ENCODE data around the gene PHETA1. TPM values are rescaled to one million over a fixed set of nuclear protein-coding genes. Genes with fewer than 3 reads are reported as not detected.
"Not testable (repeated sequence)": the region's sequence is repeated elsewhere in the genome, so short reads cannot be mapped to it uniquely, and the experiment has no call there.

The PHETA1 gene
- polyA plus RNA-seq, 1 experiment = 3.5 TPM

- POLR2A ChIA-PET = no interaction called here
- H3K27me3 ChIP-seq (ENCODE audit: control insufficient read depth, insufficient read depth, low read length) = peaks cover 4% of the 10 kb centered on the region
- no peak overlapping the region for H3K4me3 ChIP-seq (ENCODE audit: low read depth, low read length)
- TF ChIP-seq CTCF (IDR thresholded peaks at IDR 0.05; ENCODE audit: low read depth, low read length) = no peak
- H3K27ac ChIP-seq (ENCODE audit: low read depth, low read length) = no peak overlapping the region
- H3K9me3 ChIP-seq (ENCODE audit: control insufficient read depth, insufficient read depth, low read length) = peaks cover 15% of the 10 kb centered on the region
- CTCF ChIA-PET = no interaction called here
- no peak for DNase-seq (ENCODE audit: low read depth, low spot score)
Observed at GRCh38 chr12:111347891-111348644, 20.8 kb downstream of the PHETA1 start.

- CTCF ChIA-PET = no interaction called here
- no peak for DNase-seq (ENCODE audit: low read depth, low spot score)
- peaks cover 4% of the 10 kb centered on the region for H3K27me3 ChIP-seq (ENCODE audit: control insufficient read depth, insufficient read depth, low read length)
- TF ChIP-seq CTCF (IDR thresholded peaks at IDR 0.05; ENCODE audit: low read depth, low read length) = no peak
- H3K27ac ChIP-seq (ENCODE audit: low read depth, low read length) = no peak overlapping the region
- POLR2A ChIA-PET = no interaction called here
- H3K9me3 ChIP-seq (ENCODE audit: control insufficient read depth, insufficient read depth, low read length) = peaks cover 17% of the 10 kb centered on the region
- H3K4me3 ChIP-seq (ENCODE audit: low read depth, low read length) = no peak overlapping the region
Observed at GRCh38 chr12:111344254-111344875, 24.5 kb downstream of the PHETA1 start.

GRCh38 chr12:111343181-111343580, 25.7 kb downstream of the PHETA1 start:
- H3K27me3 ChIP-seq (ENCODE audit: control insufficient read depth, insufficient read depth, low read length) = peaks cover 9% of the 10 kb centered on the region
- H3K4me3 ChIP-seq (ENCODE audit: low read depth, low read length) = no peak overlapping the region
- TF ChIP-seq CTCF (IDR thresholded peaks at IDR 0.05; ENCODE audit: low read depth, low read length) = no peak
- ChIA-PET POLR2A (no interaction called here), CTCF (no interaction called here)
- no peak overlapping the region for H3K27ac ChIP-seq (ENCODE audit: low read depth, low read length)
- H3K9me3 ChIP-seq (ENCODE audit: control insufficient read depth, insufficient read depth, low read length) = peaks cover 15% of the 10 kb centered on the region
- no peak for DNase-seq (ENCODE audit: low read depth, low spot score)

- TF ChIP-seq CTCF (IDR thresholded peaks at IDR 0.05; ENCODE audit: low read depth, low read length) = no peak
- Histone ChIP-seq H3K27me3 (ENCODE audit: control insufficient read depth, insufficient read depth, low read length) (peaks cover 9% of the 10 kb centered on the region), H3K9me3 (ENCODE audit: control insufficient read depth, insufficient read depth, low read length) (peaks cover 7% of the 10 kb centered on the region), H3K4me3 (ENCODE audit: low read depth, low read length) (no peak overlapping the region), H3K27ac (ENCODE audit: low read depth, low read length) (no peak overlapping the region)
- no peak for DNase-seq (ENCODE audit: low read depth, low spot score)
- ChIA-PET CTCF (no interaction called here), POLR2A (no interaction called here)
Observed at GRCh38 chr12:111342376-111342775, 26.5 kb downstream of the PHETA1 start.

- Histone ChIP-seq H3K27ac (ENCODE audit: low read depth, low read length) (no peak overlapping the region), H3K9me3 (ENCODE audit: control insufficient read depth, insufficient read depth, low read length) (peaks cover 5% of the 10 kb centered on the region; the same call in 1 of the 2 replicates), H3K4me3 (ENCODE audit: low read depth, low read length) (no peak overlapping the region), H3K27me3 (ENCODE audit: control insufficient read depth, insufficient read depth, low read length) (peaks cover 9% of the 10 kb centered on the region)
- no peak for DNase-seq (ENCODE audit: low read depth, low spot score)
- TF ChIP-seq CTCF (IDR thresholded peaks at IDR 0.05; ENCODE audit: low read depth, low read length) = no peak
- POLR2A ChIA-PET = no interaction called here
- CTCF ChIA-PET = no interaction called here
Observed at GRCh38 chr12:111341426-111342065, 27.3 kb downstream of the PHETA1 start.

- CTCF ChIA-PET; H3K9me3 ChIP-seq (ENCODE audit: control insufficient read depth, insufficient read depth, low read length); H3K27me3 ChIP-seq (ENCODE audit: control insufficient read depth, insufficient read depth, low read length); H3K27ac ChIP-seq (ENCODE audit: low read depth, low read length); DNase-seq (ENCODE audit: low read depth, low spot score); POLR2A ChIA-PET; H3K4me3 ChIP-seq (ENCODE audit: low read depth, low read length): not testable (repeated sequence)
Observed at GRCh38 chr12:111340680-111341079, 28.2 kb downstream of the PHETA1 start.

All from AG04450 (cell line).